Measurements from ENCODE around the gene YTHDC1. TPM values are rescaled to one million over a fixed set of nuclear protein-coding genes. Genes with fewer than 3 reads are reported as not detected.

The YTHDC1 gene
- total and polyA plus RNA-seq, 8 donors = 22.9 to 113 (median 47.2) TPM

- TF ChIP-seq EP300 (IDR thresholded peaks at IDR 0.05) (no peak), POLR2A (IDR thresholded peaks at IDR 0.05) (no peak), POLR2AphosphoS5 (IDR thresholded peaks at IDR 0.05) (no peak)
- TF ChIP-seq, protein P1, sequence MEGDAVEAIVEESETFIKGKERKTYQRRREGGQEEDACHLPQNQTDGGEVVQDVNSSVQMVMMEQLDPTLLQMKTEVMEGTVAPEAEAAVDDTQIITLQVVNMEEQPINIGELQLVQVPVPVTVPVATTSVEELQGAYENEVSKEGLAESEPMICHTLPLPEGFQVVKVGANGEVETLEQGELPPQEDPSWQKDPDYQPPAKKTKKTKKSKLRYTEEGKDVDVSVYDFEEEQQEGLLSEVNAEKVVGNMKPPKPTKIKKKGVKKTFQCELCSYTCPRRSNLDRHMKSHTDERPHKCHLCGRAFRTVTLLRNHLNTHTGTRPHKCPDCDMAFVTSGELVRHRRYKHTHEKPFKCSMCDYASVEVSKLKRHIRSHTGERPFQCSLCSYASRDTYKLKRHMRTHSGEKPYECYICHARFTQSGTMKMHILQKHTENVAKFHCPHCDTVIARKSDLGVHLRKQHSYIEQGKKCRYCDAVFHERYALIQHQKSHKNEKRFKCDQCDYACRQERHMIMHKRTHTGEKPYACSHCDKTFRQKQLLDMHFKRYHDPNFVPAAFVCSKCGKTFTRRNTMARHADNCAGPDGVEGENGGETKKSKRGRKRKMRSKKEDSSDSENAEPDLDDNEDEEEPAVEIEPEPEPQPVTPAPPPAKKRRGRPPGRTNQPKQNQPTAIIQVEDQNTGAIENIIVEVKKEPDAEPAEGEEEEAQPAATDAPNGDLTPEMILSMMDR (IDR thresholded peaks at IDR 0.05) = no peak
- H3K9me3 ChIP-seq = no peaks in the 10 kb centered on the region
- peaks cover 0 to 6% (median 0%) of the 10 kb centered on the region in 3 donors for H3K27me3 ChIP-seq
- H3K4me1 ChIP-seq = peaks cover 0 to 7% (median 2%) of the 10 kb centered on the region in 4 donors
- H3K27ac ChIP-seq = no peak overlapping the region
- H3K4me3 ChIP-seq = no peak overlapping the region
- 88 to 95% (median 92%) methylated on average over 1 of the region's 1 CpG for WGBS, 5 donors
- H3K36me3 ChIP-seq = no peaks in the 10 kb centered on the region
- no peak for DNase-seq
- intact Hi-C loops (cut with DNase I; ENCODE audit: low total_unique reads) = no loop called here
Observed at GRCh38 chr4:68365068-68365467, 15.2 kb upstream of the YTHDC1 start.

DNA sequence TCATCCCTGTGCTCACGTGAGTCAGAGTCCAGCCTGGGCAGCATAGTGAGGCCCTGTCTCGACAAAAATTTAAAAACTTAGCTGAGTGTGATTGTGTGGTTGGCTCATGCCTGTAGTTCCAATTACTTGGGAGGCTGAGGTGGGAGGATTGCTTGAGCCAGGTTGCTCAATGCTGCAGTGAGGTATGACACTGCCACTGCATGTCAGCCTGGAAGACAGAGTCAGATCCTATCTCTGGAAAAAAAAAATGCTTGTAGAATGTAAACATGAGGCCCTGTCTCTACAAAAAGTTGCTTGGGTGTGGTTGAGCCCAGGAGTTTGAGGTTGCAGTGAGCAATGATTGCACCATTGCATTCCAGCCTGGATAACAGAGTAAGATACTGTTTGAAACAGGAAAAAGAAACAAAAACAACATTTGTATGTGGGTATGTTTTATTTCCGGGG lies 11.3 kb upstream of the YTHDC1 start:
- H3K4me3 ChIP-seq = no peak overlapping the region
- intact Hi-C loops (cut with DNase I; ENCODE audit: low total_unique reads) = no loop called here
- no peak overlapping the region for H3K27ac ChIP-seq
- no peaks in the 10 kb centered on the region for H3K36me3 ChIP-seq
- peaks cover 0 to 6% (median 0%) of the 10 kb centered on the region in 3 donors for H3K27me3 ChIP-seq
- no peaks in the 10 kb centered on the region for H3K9me3 ChIP-seq
- no peaks in the 10 kb centered on the region for H3K4me1 ChIP-seq
- 80 to 85% (median 84%) methylated on average over 3 of the region's 3 CpGs for WGBS, 5 donors
- no peak for TF ChIP-seq EP300 (IDR thresholded peaks at IDR 0.05)
- TF ChIP-seq POLR2AphosphoS5 (IDR thresholded peaks at IDR 0.05) = no peak
- TF ChIP-seq POLR2A (IDR thresholded peaks at IDR 0.05) = no peak
- TF ChIP-seq, protein P1 (IDR thresholded peaks at IDR 0.05) = no peak
- DNase-seq = no peak

GRCh38 chr4:68360231-68360968 lies 10.5 kb upstream of the YTHDC1 start:
- no peak overlapping the region for H3K27ac ChIP-seq
- WGBS, 5 donors = 68 to 87% (median 82%) methylated on average over 4 of the region's 4 CpGs
- DNase-seq = no peak

GRCh38 chr4:68359508-68359907 lies 9.6 kb upstream of the YTHDC1 start:
- H3K36me3 ChIP-seq = no peaks in the 10 kb centered on the region
- H3K27me3 ChIP-seq = no peaks in the 10 kb centered on the region
- DNase-seq = no peak
- H3K4me3 ChIP-seq = no peak overlapping the region
- intact Hi-C loops (cut with DNase I; ENCODE audit: low total_unique reads) = no loop called here
- H3K9me3 ChIP-seq = no peaks in the 10 kb centered on the region
- H3K4me1 ChIP-seq = no peaks in the 10 kb centered on the region
- H3K27ac ChIP-seq = no peak overlapping the region
- TF ChIP-seq POLR2AphosphoS5 (IDR thresholded peaks at IDR 0.05) (no peak), EP300 (IDR thresholded peaks at IDR 0.05) (no peak), POLR2A (IDR thresholded peaks at IDR 0.05) (no peak)
- TF ChIP-seq, protein P1 (IDR thresholded peaks at IDR 0.05) = no peak

More at GRCh38 chr4:68360231-68360968, 10.5 kb upstream of the YTHDC1 start:
- Histone ChIP-seq H3K4me1 (no peaks in the 10 kb centered on the region), H3K27me3 (peaks cover 0 to 4% (median 0%) of the 10 kb centered on the region in 3 donors), H3K36me3 (no peaks in the 10 kb centered on the region), H3K9me3 (no peaks in the 10 kb centered on the region), H3K4me3 (no peak overlapping the region)
- no peak for TF ChIP-seq POLR2AphosphoS5 (IDR thresholded peaks at IDR 0.05)
- TF ChIP-seq EP300 (IDR thresholded peaks at IDR 0.05) = no peak
- intact Hi-C loops (cut with DNase I; ENCODE audit: low total_unique reads) = no loop called here

DNA sequence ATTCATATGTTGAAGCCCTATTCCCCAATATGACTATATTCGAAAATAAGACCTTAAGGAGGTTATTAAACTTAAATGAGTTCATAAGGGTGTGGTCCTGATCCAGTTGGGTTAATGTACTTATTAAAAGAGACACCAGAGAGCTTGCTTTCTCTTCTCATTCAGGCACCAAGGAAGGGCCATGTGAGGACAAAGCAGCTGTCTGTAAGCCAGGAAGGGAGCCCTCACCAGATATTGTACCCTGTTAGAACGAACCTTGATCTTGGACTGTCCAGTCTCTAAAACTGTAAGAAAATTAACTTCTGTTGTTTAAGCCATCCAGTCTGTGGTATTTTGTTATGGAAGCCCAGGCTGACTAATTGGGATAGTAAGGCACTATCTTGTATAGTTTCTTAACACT lies 9.1 kb upstream of the YTHDC1 start:
- no peak for DNase-seq
- TF ChIP-seq POLR2AphosphoS5 (IDR thresholded peaks at IDR 0.05) = no peak
- no peak for TF ChIP-seq POLR2A (IDR thresholded peaks at IDR 0.05)
- TF ChIP-seq, protein P1 (IDR thresholded peaks at IDR 0.05) = no peak
- TF ChIP-seq EP300 (IDR thresholded peaks at IDR 0.05) = no peak
- 74 to 91% (median 88%) methylated on average over 2 of the region's 2 CpGs for WGBS, 5 donors

More for the DNA sequence above, 9.1 kb upstream of the YTHDC1 start:
- H3K9me3 ChIP-seq = no peaks in the 10 kb centered on the region
- H3K36me3 ChIP-seq = no peaks in the 10 kb centered on the region
- no peak overlapping the region for H3K27ac ChIP-seq
- no peaks in the 10 kb centered on the region for H3K4me1 ChIP-seq
- intact Hi-C loops (cut with DNase I; ENCODE audit: low total_unique reads) = no loop called here
- no peak overlapping the region for H3K4me3 ChIP-seq
- no peaks in the 10 kb centered on the region for H3K27me3 ChIP-seq

All from stomach (tissue), 9 donors.